Hepatic stellate cell (primary cell): ENCODE data around the gene FGF2.
"Not testable (repeated sequence)": the region's sequence is repeated elsewhere in the genome, so short reads cannot be mapped to it uniquely, and the experiment has no call there.

ENCODE experiments used
- DNase-seq: peaks from one replicate; pipeline ENCODE4 v3.0.0; 2011; ENCODE audit warnings: low spot score

The FGF2 gene

DNA sequence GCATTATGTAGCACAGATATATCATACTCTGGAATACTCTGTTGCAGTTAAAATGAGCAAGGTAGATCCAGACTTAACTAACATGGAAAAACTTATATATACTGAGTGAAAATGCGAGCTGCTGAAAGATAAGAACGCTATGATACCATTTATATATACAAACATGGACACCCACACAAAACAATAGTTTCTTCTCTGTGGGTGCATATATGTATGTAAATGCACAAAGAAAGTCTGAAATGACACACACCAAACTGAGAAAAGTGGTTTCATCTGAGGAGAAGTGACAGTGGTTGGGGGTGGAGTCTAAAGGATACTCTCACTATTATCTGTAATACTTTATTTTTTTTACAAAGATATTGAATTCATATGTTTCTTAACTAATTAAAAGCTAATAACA is 12.2 kb upstream of the FGF2 start:
- DNase-seq = no peak

DNA sequence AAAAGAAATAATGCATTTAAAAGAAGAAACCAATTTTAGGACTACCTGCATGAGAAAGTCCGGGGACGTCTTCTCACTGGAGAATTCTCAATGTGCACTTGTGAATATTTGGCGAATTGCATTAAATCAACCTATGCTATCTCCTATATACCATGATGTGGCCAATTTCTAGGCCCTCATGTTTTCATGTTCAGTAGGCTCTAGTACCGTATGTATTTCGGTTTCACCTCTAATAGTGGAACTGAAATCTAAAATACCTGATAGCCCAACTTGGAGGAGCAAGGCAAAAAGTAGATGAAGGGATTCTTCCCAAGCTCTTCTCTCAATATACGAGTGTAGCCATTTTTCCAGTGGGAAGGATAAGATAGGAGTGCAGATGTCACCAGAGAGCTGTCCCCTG is 11.4 kb upstream of the FGF2 start:
- no peak for DNase-seq

DNA sequence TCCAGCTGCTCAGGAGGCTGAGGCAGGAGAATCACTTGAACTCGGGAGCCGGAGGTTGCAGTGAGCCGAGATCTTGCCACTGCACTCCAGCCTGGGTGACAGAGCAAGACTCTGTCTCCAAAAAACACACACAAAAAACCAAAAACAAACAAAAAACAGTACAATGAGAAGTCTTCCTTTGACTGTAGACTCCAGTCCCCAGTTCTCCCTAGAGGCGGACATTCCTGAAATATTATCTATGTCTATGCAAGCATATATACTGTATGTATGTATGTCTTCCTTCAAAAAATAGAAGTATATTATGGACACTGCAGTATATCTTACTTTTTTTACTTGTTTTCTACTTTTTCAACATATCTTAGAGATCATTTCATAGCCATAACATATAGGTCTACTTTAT is 10.2 kb upstream of the FGF2 start:
- DNase-seq = no peak

GRCh38 chr4:122819708-122820449 is 6.8 kb upstream of the FGF2 start:
- no peak for DNase-seq

DNA sequence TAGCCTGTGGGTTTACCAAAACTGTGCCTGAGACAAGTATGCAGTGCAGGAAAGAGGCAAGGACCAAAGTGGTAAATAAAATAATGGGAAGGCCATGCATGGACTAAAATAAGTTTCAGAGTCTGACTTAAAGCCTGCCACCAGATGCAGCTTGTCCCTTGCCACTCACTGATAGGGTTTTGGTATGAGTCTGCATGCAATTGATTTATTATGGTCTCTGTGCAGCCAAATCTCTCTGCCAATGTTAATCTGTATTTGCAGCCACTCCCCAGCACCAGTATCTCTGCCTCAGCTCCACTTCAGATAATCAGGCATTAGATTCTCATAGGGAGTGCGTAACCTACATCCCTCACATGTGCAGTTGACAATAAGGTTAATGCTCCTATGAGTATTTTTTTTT is 5.5 kb upstream of the FGF2 start:
- no peak for DNase-seq

GRCh38 chr4:122822466-122822865 is 4.2 kb upstream of the FGF2 start:
- no peak for DNase-seq

DNA sequence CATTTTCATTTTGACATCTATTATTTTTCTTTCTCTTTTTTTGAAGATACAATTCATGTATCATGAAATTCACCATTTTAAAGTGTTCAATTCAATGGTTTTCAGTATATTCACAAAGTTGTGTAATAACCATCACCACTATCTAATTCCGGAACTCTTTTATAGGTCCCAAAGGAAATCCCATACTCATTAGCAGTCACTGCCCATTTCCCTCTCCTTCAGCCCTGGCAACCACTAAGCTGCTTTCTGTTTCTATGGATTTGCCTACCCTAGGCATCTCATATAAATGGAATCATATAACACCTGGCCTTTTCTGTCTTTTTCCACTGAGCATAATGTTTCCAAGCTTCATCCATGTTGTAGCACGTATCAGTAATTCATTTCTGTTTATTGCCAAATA is 3.2 kb upstream of the FGF2 start:
- no peak for DNase-seq

GRCh38 chr4:122824616-122825015 is 2.0 kb upstream of the FGF2 start:
- DNase-seq = no peak

GRCh38 chr4:122826079-122826527 is 528 bp upstream of the FGF2 start:
- DNase-seq = no peak

DNA sequence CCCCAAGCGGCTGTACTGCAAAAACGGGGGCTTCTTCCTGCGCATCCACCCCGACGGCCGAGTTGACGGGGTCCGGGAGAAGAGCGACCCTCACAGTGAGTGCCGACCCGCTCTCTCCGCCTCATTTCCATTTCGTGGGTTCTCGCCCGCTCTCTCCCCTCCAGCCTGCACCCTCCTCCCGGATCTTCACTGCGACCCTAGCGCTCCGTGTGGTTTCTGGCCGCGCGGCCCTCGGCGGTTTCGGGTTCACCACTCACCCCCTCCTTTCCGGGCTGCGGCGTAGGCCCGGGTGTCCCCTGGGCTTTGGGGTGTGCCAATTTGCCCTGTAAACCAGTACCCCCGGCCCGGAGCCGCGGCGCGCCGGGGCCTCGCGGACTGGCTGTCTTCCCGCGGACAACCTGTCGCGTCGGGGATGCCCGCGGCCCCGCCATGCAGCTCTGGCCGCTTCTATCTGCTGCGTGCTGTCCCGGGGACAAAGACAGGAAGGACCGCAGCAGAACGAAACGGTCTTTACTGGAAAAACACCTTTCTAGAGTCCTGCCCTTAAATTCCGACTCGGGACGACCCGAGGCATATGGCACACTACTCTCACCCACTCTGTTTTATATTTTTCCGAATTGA is 737 bp downstream of the FGF2 start:
- DNase-seq = peak; percentile 84

DNA sequence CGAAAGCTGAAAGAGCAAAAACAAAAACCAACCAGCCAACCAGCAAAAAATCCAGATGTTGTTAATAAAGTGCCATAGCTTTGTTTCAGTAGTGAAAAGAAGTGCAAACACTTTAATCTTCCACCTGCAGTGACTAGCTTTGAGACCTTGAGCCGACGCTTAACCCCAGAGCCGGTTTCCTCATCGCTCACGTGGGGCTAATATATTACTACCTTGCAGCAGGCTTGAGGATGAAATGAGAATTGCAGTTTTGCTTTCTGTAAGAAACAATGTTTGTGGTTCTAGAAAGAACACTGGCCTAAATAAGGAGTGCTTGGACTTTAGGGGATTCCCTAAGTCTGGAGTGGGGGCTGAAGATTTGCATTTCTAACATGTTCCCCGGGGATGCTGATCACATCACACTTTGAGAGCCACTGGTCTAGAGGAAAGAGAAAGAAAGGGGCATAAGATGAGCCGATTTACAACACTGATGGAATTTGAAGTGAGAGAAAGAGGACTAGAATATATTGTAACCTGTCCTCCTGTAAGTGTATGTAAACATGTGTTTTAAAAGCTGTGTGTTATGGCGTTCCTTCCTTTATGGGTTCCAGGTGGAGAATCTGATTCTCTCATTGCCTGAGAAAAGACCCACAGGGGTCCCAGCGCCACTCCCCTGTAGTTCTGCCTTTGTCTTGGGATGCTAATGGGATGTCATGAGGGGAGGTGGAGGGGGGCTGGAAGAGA is 1.4 kb downstream of the FGF2 start:
- DNase-seq = peak; percentile 67

DNA sequence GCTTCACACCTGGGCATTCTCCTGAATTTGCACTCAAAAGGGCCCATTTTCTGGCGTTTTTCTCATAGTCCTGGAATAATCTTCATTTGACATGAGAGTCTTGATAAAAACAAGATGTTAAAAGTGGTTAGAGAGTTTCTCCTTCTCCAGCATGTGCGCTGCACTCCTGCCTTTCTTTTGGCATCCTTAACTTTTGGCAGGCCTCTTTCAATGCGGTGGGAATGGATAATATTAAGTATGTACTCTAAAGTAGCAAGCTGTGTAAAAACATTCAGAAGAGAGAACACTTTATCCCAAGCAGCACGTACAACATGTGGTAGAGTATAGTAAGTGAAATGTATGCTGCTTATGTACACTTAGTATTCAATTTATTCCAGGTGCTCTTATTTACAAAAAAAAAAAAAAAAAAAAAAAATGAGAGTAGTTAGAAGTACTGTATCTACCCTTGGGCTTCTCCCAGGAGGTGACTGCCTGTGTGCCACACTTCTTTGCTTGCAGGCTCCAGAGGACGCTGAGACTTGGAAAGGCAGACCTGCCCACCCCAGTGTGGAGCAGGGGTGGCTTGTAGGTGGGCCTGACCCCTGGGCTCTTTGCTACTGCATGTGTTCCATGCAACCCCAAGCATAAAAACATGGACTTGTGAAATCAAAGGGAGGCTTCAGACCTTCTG is 3.9 kb downstream of the FGF2 start:
- no peak for DNase-seq

GRCh38 chr4:122831515-122832196 is 5.0 kb downstream of the FGF2 start:
- no peak for DNase-seq

DNA sequence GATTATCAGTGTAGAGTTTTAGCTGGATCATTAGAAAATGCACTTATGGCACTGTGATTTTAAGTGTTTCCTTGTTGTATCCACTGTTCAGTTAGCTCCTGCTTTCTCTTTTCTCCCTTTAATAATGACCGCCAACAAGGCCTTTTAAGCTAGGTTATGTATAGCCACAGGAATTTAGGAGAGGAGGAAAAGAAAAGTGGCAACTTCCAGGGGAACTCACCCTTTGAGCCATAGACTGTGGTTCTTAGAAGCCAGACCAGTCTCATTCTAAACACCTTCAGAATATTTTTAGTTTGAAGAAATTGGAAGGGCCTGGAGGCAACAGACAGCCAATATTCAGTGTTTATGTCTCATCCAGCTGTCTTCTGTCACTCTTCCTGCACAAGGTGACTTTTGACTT is 6.1 kb downstream of the FGF2 start:
- DNase-seq = no peak

DNA sequence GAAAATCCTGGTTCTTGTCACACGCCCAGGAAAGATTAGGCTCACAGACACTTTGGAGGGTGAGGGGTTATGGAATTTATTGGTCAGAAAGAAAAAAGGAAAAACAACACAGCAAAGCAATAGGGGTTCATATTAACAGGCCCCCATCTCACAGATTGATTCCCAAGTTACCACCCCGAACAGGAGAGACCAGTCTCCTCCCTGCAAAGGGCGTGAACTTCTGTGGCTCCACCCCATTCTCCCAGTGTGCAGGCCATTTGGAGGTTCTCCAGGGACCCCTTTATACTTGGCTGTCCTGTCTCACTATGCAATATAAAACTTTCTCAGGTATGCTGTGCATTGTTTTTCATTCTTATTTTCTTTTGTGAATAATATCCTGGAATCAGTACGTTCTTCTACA is 7.4 kb downstream of the FGF2 start:
- no peak for DNase-seq

DNA sequence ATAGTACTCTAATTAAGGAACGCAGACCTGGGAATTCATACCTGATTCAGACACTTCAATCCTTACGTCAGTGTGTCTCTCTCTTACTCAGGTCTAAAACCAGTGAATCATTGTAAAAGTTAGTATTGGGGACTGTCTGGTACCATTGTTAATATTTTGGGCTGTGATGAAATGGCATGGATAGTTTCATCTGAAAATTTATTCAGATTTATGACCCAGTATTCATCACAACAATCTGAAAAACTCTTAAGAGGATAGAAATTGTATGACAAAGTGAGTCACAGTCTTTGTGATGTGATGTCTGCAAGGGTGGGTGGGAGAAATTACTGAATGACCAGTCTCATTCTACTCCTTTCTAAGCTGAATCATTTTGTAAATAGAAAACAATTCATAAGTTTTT is 10.3 kb downstream of the FGF2 start:
- DNase-seq = peak; percentile 12

DNA sequence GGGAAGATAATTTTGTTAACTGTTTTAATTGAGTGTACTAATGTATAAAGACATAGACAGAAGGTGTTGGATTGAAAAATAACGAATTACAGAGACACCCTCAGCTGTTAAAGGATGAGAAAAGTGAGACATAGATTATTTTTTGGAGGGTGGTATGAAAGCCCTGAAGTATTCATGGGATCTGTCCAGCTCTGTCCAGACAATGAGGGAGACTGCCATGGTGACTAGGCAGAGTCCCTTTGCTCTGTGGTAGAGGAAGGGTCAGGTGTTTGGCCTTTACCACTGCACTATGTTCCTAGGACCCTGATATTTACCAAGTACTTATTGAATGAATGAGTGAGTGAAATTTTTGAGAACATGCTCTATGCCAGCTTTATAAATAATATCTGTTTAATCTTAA is 11.4 kb downstream of the FGF2 start:
- no peak for DNase-seq

DNA sequence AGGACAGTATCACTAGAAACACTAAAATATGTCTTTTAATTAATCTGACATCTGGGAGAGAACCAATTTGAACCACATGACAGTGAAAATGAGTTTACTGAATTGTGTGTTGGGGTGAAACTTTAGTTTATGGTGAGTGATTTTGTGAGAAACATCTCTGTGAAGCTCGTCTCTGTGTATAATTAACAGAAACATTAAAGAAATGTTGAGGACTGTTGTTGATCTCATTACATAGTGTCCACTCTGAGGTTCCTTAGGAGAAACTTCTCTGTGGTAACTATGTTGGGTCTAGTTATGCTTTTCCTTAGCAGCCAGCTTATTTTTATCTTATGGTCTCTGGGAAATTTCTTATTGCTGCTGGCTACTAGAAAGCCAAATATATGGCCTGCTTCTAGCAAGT is 15.8 kb downstream of the FGF2 start:
- DNase-seq = no peak

DNA sequence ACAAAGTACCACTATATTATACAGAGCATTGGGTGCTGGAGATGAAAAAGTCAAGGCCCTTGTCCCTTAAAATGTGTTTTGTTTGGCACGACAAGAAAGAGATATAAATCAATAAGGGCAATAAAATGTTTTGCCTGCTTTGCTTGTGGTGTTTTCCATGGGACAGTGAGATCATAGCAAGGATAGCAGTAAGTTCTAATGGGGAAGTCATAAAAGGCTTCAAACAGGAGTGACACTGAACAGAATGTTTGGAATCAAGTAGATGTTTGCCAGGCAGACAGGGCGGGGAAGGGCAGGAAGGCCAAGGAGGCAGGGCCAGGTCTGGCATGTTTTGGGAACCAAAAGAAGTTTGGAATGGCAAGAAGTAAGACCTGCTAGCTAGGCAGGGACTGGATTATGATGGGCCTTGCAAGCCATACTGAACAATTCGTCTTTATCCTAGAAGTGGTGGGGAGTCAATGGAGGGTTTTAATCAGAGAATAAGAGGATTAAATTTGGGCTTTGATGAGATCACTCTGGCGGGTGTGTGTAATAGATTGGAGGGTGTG is 16.4 kb downstream of the FGF2 start:
- DNase-seq = no peak

DNA sequence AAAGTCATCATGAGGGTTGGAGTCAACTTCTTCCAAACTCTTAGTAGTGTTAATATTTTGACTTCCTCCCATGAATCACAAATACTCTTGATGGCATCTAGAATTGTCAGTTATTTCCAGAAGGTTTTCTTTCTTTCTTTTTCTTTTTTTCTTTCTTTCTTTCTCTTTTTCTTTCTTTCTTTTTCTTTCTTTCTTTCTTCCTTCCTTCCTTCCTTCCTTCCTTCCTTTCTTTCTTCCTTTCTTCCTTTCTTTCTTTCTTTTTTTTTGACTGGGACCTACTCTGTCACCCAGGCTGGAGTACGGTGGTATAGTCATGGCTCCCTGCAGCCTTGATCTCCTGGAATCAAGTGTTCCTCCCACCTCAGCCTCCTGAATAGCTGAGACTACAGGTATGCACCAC is 17.8 kb downstream of the FGF2 start:
- DNase-seq = not testable (repeated sequence)

DNA sequence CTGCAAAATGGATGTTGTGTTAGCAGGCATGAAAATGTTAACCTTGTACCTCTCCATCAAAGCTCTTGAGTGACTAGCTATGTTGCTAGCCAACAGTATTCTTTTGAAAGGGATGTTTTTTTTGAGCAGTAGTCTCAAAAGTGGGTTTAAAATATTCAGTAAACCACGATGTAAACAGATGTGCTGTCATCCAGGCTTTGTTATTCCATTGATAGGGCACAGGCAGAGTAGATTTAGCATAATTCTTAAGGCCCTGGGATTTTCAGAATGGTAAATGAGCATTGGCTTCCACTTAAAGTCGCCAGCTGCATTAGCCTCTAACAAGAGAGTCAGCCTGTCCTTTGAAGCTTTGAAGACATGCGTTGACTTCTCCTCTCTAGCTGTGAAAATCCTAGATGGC is 18.4 kb downstream of the FGF2 start:
- no peak for DNase-seq

DNA sequence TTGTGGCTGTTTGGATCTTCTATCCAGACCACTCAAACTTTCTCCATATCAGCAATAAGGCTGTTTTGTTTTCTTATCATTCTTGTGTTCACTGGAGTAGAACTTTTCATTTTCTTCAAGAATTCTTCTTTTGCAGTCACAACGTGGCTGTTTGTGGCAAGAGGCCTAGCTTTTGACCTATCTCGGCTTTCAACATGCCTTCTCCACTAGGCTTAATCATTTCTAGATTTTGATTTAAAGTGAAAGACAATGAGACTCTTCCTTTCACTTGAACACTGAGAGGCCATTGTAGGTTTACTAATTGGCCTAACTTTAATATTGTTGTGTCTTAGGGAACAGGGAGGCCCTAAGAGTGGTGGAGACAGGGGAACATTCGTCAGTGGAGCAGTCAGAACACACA is 19.1 kb downstream of the FGF2 start:
- no peak for DNase-seq
